Fibroblast of lung (primary cell): ENCODE measurements around the gene VSIR. TPM values are rescaled to one million over a fixed set of nuclear protein-coding genes. Genes with fewer than 3 reads are reported as not detected.

Experiments used
- DNase-seq, 2 donors: peaks; one replicate each; pipeline versions ENCODE4 v3.0.0 to v3.0.0-alpha.2; 2010; ENCODE audit warnings: low read depth in 2 of 2
- H2AFZ ChIP-seq: 2 replicates; pipeline ENCODE4 v1.5.1; 2012; ENCODE audit warnings: low read length, control low read depth, inconsistent platforms
- H3K27ac ChIP-seq: 2 replicates; pipeline ENCODE4 v1.5.1; 2011; ENCODE audit warnings: low read length, control low read depth; ENCODE audit not compliant: insufficient read depth
- H3K27me3 ChIP-seq: 2 replicates; pipeline ENCODE4 v1.5.1; 2011; ENCODE audit warnings: mild to moderate bottlenecking, low read length; ENCODE audit not compliant: control insufficient read depth, insufficient read depth
- H3K36me3 ChIP-seq: 2 replicates; pipeline ENCODE4 v1.5.1; 2011; ENCODE audit warnings: low read length; ENCODE audit not compliant: control insufficient read depth, insufficient read depth
- H3K4me1 ChIP-seq: 2 replicates; pipeline ENCODE4 v1.5.1; 2011; ENCODE audit warnings: low read length; ENCODE audit not compliant: control insufficient read depth, insufficient read depth; ENCODE audit errors: extremely low read depth
- H3K4me2 ChIP-seq: 2 replicates; pipeline ENCODE4 v1.5.1; 2011; ENCODE audit warnings: low read length, control low read depth; ENCODE audit not compliant: insufficient read depth; ENCODE audit errors: extremely low read depth
- H3K4me3 ChIP-seq, 4 experiments: fragments of 200-600 bp in 1 of 4; sonication (generic) in 1 of 4; replicated peaks in 1 of 4; 2 replicates each; pipeline ENCODE4 v1.5.1; 2011 to 2016; ENCODE audit warnings: low read length in 4 of 4, low read depth in 3 of 4, mild to moderate bottlenecking in 3 of 4, control low read depth in 2 of 4, inconsistent platforms in 1 of 4, mixed read lengths in 1 of 4; ENCODE audit not compliant: insufficient read depth in 1 of 4; ENCODE audit errors: control extremely low read depth in 1 of 4
- H3K79me2 ChIP-seq: 2 replicates; pipeline ENCODE4 v1.5.1; 2012; ENCODE audit warnings: mild to moderate bottlenecking, low read length, inconsistent platforms; ENCODE audit not compliant: control insufficient read depth, insufficient read depth
- H3K9ac ChIP-seq: 2 replicates; pipeline ENCODE4 v1.5.1; 2011; ENCODE audit warnings: mild to moderate bottlenecking, low read length, control low read depth; ENCODE audit not compliant: insufficient read depth
- H3K9me3 ChIP-seq: 2 replicates; pipeline ENCODE4 v1.5.1; 2012; ENCODE audit warnings: low read depth, low read length; ENCODE audit not compliant: control insufficient read depth, insufficient read depth
- H4K20me1 ChIP-seq: 2 replicates; pipeline ENCODE4 v1.5.1; 2011; ENCODE audit warnings: low read length; ENCODE audit not compliant: control insufficient read depth, insufficient read depth; ENCODE audit errors: extremely low read depth
- CTCF ChIP-seq, 2 donors: IDR thresholded peaks in 1 of 2; conservative IDR thresholded peaks in 1 of 2; 1 replicate in 1 of 2; 2 replicates in 1 of 2; pipeline ENCODE4 v1.5.1; 2011 to 2012; ENCODE audit warnings: low read length in 2 of 2, control low read depth in 1 of 2, inconsistent platforms in 1 of 2, low read depth in 1 of 2, mild to moderate bottlenecking in 1 of 2
- EZH2 ChIP-seq: IDR thresholded peaks from 2 replicates; pipeline ENCODE4 v1.5.1; 2012; ENCODE audit warnings: low read length, control low read depth, mild to moderate bottlenecking; ENCODE audit errors: missing control alignments
- polyA plus RNA-seq, 2 donors: library from polyadenylated mRNA; depleted of rRNA in 1 of 2; stranded (reverse) in 1 of 2; unstranded in 1 of 2; fragments of >200 nt; gene quantifications; 2 replicates each; pipeline ENCODE4 v1.2.1, GENCODE V29; 2011 to 2012; ENCODE audit warnings: missing spikeins in 1 of 2
- total RNA-seq: library from RNA; depleted of rRNA; stranded (reverse); fragments of >200 nt; gene quantifications from 2 replicates; pipeline ENCODE4 v1.2.1, GENCODE V29; 2014

Gene VSIR
- total and polyA plus RNA-seq, 2 donors (not counting 1 experiment from before 2014, with no cell fraction given) = 39.9 to 44.1 TPM

- H3K79me2 ChIP-seq = no peaks in the 10 kb centered on the region
- DNase-seq = no peak
- H3K36me3 ChIP-seq = no peaks in the 10 kb centered on the region
- H3K4me2 ChIP-seq = no peak overlapping the region
- no peak overlapping the region for H3K4me3 ChIP-seq
- no peaks in the 10 kb centered on the region for H4K20me1 ChIP-seq
- H3K27me3 ChIP-seq = no peaks in the 10 kb centered on the region
- H3K9me3 ChIP-seq = no peaks in the 10 kb centered on the region
- H2AFZ ChIP-seq = no peak overlapping the region
- H3K4me1 ChIP-seq = peaks cover 16% of the 10 kb centered on the region
- TF ChIP-seq CTCF (conservative IDR thresholded peaks at IDR 0.05 in 1 of 2, IDR thresholded peaks at IDR 0.05 in 1 of 2; ENCODE audit: low read depth in 1 of 2, low read length in 2 of 2) (no peak), EZH2 (no peak)
- H3K9ac ChIP-seq = no peak overlapping the region
- no peak overlapping the region for H3K27ac ChIP-seq
Observed at GRCh38 chr10:71711052-71711623, 62.2 kb downstream of the VSIR start.

GRCh38 chr10:71710519-71710918 is 62.8 kb downstream of the VSIR start:
- Histone ChIP-seq H3K9ac (no peak overlapping the region), H4K20me1 (no peaks in the 10 kb centered on the region), H3K27me3 (no peaks in the 10 kb centered on the region), H3K4me3 (no peak overlapping the region), H3K4me2 (no peak overlapping the region), H3K79me2 (no peaks in the 10 kb centered on the region), H3K36me3 (no peaks in the 10 kb centered on the region), H2AFZ (no peak overlapping the region), H3K27ac (no peak overlapping the region), H3K4me1 (peaks cover 16% of the 10 kb centered on the region), H3K9me3 (no peaks in the 10 kb centered on the region)
- no peak for DNase-seq
- no peak for TF ChIP-seq CTCF (conservative IDR thresholded peaks at IDR 0.05 in 1 of 2, IDR thresholded peaks at IDR 0.05 in 1 of 2; ENCODE audit: low read depth in 1 of 2, low read length in 2 of 2)
- TF ChIP-seq EZH2 = no peak

- Histone ChIP-seq H3K4me1 (peaks cover 12% of the 10 kb centered on the region), H3K79me2 (no peaks in the 10 kb centered on the region), H3K4me3 (no peak overlapping the region), H3K4me2 (no peak overlapping the region), H3K27ac (no peak overlapping the region), H3K9me3 (no peaks in the 10 kb centered on the region), H4K20me1 (no peaks in the 10 kb centered on the region), H3K36me3 (no peaks in the 10 kb centered on the region), H2AFZ (no peak overlapping the region), H3K9ac (no peak overlapping the region), H3K27me3 (peaks cover 6% of the 10 kb centered on the region)
- TF ChIP-seq EZH2 = no peak
- TF ChIP-seq CTCF (conservative IDR thresholded peaks at IDR 0.05 in 1 of 2, IDR thresholded peaks at IDR 0.05 in 1 of 2; ENCODE audit: low read depth in 1 of 2, low read length in 2 of 2) = peak in 1 of 2 donors; percentile 2
- no peak for DNase-seq
Observed at GRCh38 chr10:71708897-71709882, 64.1 kb downstream of the VSIR start.
